Motor neuron (in vitro differentiated cells): ENCODE data around the gene NKAIN4. TPM values are rescaled to one million over a fixed set of nuclear protein-coding genes. Genes with fewer than 3 reads are reported as not detected.
A peak's percentile ranks its signal among the peaks of the same experiment; 100 is the strongest.

Experiments
- ATAC-seq, 8 experiments: fragments of 200-7000 bp; cut with Tn5 transposase; replicated peaks in 6 of 8; 2 replicates each; pipeline ENCODE4 v1.8.0; 2021; ENCODE audit warnings: mild to moderate bottlenecking in 8 of 8, moderate library complexity in 8 of 8
- H3K27ac ChIP-seq, 2 donors: fragments of 250-450 bp; sonication (Bioruptor Pico); 2 replicates each; pipeline ENCODE4 v1.9.0; 2021; ENCODE audit warnings: antibody characterized with exemption in 2 of 2, mild to moderate bottlenecking in 2 of 2, moderate library complexity in 1 of 2
- H3K4me1 ChIP-seq, 2 donors: fragments of 250-450 bp; sonication (Bioruptor Pico); replicated peaks in 1 of 2; 2 replicates each; pipeline ENCODE4 v1.6.1; 2021; ENCODE audit warnings: antibody characterized with exemption in 2 of 2, mild to moderate bottlenecking in 2 of 2, moderate library complexity in 1 of 2
- H3K4me3 ChIP-seq, 5 donors: fragments of 250-450 bp; sonication (Bioruptor Pico); 2 replicates each; pipeline ENCODE4 v1.9.0; 2021; ENCODE audit warnings: antibody characterized with exemption in 5 of 5, mild to moderate bottlenecking in 5 of 5, moderate library complexity in 4 of 5
- WGBS, 10 experiments: fragments of 450-650 bp; shearing (Covaris generic); methylation state at CpG; one replicate each; pipeline ENCODE4 v1.0.0; 2022; 5-methylcytosine and 5-hydroxymethylcytosine counted together
- in situ Hi-C, 9 experiments: fragments of 400-800 bp; cut with MboI; loops; one replicate each; pipeline ENCODE4 v1.15.0; 2021; ENCODE audit warnings: low sequenced_read_pairs in 9 of 9, low pct_unique_long_range_greater_than_20kb in 2 of 9; ENCODE audit not compliant: unreplicated experiment in 9 of 9
- total RNA-seq, 8 experiments: library from RNA; unstranded; fragments of 300-600 nt; gene quantifications; 2 replicates each; pipeline versions ENCODE4 v1.2.3 to v1.2.4, GENCODE V29; 2022

NKAIN4 gene
- total RNA-seq, 8 experiments from 2014 or later, result 0.31 to 102 (median 18.5) TPM

DNA sequence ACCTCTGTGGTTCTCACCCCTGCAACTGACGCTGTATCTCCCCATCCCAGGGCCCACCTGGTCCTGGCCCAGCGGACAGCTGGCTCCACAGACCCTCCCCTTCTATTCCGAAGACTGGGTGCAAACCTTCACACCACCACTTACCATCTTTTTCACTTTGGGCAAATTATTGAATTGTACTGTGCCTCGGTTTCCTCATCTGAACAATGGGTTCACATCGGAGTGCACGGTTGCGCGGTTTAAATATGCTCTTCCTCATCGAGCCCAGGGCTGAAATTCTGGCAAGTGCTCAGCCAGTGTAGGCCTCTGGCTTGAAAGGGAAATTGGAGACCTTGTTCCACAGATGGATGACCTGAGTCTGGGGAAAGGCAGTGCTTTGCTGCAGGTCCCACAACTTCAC, 15.5 kb upstream of the NKAIN4 start:
- H3K4me1 ChIP-seq, result peaks cover 24 to 39% of the 10 kb centered on the region in 2 donors
- H3K27ac ChIP-seq, result no peak overlapping the region
- ATAC-seq, result no peak
- H3K4me3 ChIP-seq, result no peak overlapping the region
- 83 to 100% (median 91%) methylated on average over 1 to 9 of the region's 9 CpGs; no CpG with 5 or more reads in 1 of the 10 experiments for WGBS, 10 experiments
- in situ Hi-C loops, result no loop called here

DNA sequence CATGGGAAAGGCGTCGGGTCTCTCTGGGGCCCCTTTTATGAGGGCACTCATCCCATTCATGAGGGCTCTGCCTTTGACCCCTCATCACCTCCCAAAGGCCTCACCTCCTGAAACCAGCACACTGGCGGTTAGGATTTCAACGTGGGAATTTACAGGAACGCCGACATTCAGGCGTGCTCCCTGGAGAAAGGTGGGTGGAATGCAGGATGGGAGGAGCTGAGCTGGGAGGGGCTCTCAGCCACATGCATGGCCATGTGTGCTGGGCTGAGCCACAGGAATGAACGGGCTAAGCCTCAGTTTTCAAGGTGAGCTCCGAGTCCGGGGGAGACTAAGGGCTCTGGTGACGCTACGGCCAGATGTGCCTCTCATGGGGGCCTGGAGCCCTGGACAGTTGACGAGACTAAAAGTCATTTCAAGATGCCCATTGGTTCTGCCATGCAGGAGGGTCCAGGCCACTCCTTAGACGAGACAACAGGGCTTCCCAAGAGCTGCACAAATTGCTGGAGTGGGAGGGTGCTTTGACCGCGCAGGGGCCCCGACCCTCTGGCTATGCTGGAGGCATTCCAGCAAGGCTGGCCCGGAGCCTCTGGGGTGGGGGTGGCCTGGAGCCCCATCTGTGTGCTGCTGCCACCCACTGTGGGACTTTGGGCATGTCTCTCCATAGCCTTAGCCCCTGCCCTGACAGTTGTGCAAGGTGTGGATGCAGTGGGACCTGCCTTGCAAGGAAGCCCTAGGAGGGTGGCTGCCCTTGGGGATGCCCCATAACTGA, 14.6 kb upstream of the NKAIN4 start:
- no peak overlapping the region for H3K27ac ChIP-seq
- WGBS, 10 experiments, result 0 to 83% (median 47%) methylated on average over 1 to 5 of the region's 18 CpGs; no CpG with 5 or more reads in 6 of the 10 experiments
- peak in 3 of 8 experiments; percentile 7 to 38 (median 15) for ATAC-seq
- peaks cover 28 to 45% of the 10 kb centered on the region in 2 donors for H3K4me1 ChIP-seq
- in situ Hi-C loops, result no loop called here
- H3K4me3 ChIP-seq, result no peak overlapping the region

DNA sequence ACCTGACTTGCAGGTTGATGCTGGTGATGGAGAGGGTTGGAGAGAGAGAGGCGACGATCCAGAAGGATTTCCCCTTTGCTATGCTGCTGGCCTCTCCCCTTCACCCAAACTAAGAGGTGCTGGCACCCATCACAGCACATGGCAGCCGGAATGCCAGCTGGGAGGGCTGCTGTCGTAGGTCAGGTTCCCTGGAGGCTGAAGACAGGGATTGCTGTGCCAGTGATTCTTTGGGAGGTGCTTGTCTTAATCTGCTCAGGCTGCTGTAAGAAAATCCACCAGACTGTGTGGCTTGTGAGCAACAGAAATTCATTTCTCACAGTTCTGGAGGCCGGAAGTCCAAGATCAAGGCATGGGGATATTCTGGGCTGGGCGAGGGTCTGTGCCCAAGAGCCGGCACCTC, 14.0 kb upstream of the NKAIN4 start:
- Histone ChIP-seq H3K4me3 (no peak overlapping the region), H3K27ac (no peak overlapping the region), H3K4me1 (peaks cover 24 to 41% of the 10 kb centered on the region in 2 donors)
- ATAC-seq, result peak in 1 of 8 experiments; percentile 2
- in situ Hi-C loops, result no loop called here
- 8 to 90% (median 80%) methylated on average over 1 to 5 of the region's 7 CpGs; no CpG with 5 or more reads in 7 of the 10 experiments for WGBS, 10 experiments

DNA sequence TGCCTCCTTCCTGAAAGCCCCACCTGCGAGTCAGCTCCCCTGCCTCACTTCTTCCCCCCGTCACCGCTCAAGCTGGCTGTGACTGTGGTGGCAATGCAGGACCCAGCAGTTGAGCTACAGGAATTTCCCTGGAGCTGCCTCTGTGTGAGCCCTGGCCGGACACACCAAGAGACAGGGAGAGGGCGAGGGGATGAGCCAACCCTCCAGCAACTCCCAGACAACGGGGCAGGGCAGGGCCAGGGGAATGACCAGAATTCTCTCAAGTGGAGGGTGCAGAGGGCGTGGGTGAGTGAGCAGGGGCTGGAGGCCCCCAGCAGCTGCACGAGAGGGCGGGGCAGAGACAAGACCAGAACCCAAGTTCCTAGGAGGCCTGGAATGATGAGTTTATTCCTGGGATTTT, 13.4 kb upstream of the NKAIN4 start:
- Histone ChIP-seq H3K4me1 (peaks cover 27 to 41% of the 10 kb centered on the region in 2 donors), H3K4me3 (no peak overlapping the region), H3K27ac (no peak overlapping the region)
- 17 to 100% (median 75%) methylated on average over 1 to 4 of the region's 9 CpGs; no CpG with 5 or more reads in 4 of the 10 experiments for WGBS, 10 experiments
- ATAC-seq, result peak in 7 of 8 experiments; percentile 2 to 30 (median 10)
- in situ Hi-C loops, result no loop called here

DNA sequence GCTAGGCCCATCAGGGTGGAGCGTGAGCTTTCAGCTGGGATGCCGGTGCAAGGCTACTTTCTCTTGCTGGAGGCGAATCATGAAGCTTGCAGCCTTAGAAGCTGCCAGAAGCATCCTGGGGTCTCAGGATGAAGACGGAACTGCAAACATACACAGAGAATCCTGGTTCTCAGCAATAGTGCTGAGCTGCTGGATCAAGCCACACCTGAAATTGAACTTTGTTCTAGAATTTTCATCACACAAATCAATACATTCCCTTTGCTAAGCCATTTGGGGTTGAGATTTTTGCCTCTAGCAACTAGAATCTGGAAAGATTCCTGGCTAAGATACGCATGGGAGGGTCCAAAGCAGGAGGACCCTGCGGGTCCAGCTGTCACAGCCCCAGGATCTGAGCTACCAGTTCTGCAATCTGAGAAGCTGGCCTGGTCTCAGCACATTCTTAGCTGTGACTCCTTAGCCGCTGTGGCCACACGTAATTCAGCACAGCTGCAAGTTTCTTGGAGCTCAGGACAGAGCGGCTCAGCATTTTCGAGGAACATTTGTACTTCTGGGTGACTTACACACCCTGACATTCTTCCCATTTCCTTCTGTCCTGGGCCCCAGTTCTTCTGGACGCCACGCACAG, 11.7 kb upstream of the NKAIN4 start:
- Histone ChIP-seq H3K4me1 (peaks cover 31 to 47% of the 10 kb centered on the region in 2 donors), H3K27ac (no peak overlapping the region), H3K4me3 (no peak overlapping the region)
- peak in 1 of 8 experiments; percentile 24 for ATAC-seq
- in situ Hi-C loops, result no loop called here
- 0 to 73% (median 7%) methylated on average over 1 to 10 of the region's 12 CpGs; no CpG with 5 or more reads in 3 of the 10 experiments for WGBS, 10 experiments

DNA sequence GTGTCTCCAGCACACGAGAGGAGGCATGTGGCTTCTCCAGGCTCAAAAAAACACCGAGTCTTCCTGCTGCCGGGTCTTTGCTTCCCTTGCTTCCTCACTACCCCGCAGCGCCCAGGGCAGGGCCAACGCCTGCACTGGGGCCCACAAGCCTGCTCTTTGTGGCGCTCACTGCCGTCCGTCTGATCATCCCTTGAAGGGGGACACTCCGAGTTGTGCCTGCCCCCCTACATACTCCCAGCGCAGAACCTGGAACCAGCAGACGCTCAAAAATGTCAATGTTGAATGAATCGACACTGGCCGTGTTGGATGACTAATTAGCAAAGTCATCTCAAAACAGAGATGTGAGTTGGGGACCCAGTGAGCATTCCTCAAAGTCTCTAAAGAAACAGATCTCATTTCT, 10.3 kb upstream of the NKAIN4 start:
- in situ Hi-C loops, result no loop called here
- Histone ChIP-seq H3K4me3 (no peak overlapping the region), H3K4me1 (peaks cover 46 to 61% of the 10 kb centered on the region in 2 donors), H3K27ac (peak overlapping the region in 1 of 2 donors; percentile 60)
- ATAC-seq, result peak in 5 of 8 experiments; percentile 37 to 67 (median 51)
- WGBS, 10 experiments, result 0 to 80% (median 22%) methylated on average over 1 to 11 of the region's 14 CpGs; no CpG with 5 or more reads in 3 of the 10 experiments

DNA sequence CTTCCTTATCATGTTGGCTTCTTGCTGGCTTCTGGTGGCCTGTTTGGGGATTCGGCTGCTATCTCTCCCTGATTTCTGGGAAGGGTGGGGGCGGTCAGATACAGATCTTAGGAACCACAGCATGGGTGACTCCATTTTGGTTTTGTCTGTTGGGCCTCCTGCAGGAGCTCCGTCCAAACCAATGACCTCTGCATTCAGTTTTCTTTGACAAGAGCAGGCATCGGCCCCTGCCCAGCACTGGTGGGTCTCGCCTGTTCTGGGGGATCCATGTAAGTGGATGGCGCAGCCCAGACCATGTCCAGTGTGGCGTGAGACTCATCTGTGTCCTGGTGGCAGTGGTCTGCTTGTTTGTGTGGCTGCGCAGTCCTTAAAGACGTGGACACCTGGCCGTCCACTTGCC, 9.7 kb upstream of the NKAIN4 start:
- in situ Hi-C loops, result no loop called here

DNA sequence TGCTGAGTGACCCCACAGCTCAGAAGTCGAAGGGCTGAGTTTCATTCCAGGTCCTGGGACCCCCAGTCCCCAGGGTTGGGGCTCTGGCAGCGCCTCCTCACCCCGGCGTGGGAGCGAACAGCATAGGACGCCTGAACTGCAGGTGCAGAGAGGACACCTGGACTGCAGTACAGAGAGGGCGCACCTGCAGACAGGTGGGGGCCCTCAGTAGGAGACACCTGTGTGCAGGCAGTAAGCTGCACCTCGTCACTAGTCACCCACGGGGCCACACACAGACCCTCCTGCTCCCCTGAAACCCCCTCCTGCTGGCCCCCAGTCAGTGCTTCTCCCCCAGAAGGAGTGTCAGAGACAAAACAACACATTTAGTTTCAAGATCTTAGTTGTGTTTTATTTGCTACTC, 8.6 kb upstream of the NKAIN4 start:
- Histone ChIP-seq H3K4me3 (no peak overlapping the region), H3K4me1 (peaks cover 49 to 54% of the 10 kb centered on the region in 2 donors), H3K27ac (no peak overlapping the region)
- 100% methylated on average over 1 of the region's 9 CpGs; no CpG with 5 or more reads in 8 of the 10 experiments for WGBS, 10 experiments
- ATAC-seq, result no peak
- in situ Hi-C loops, result no loop called here

More for the DNA sequence above, 9.7 kb upstream of the NKAIN4 start:
- WGBS, 10 experiments, result 20 to 95% (median 80%) methylated on average over 1 to 4 of the region's 10 CpGs; no CpG with 5 or more reads in 4 of the 10 experiments
- ATAC-seq, result no peak
- Histone ChIP-seq H3K4me1 (peaks cover 49 to 60% of the 10 kb centered on the region in 2 donors), H3K4me3 (no peak overlapping the region), H3K27ac (peak overlapping the region in 1 of 2 donors; percentile 60)

DNA sequence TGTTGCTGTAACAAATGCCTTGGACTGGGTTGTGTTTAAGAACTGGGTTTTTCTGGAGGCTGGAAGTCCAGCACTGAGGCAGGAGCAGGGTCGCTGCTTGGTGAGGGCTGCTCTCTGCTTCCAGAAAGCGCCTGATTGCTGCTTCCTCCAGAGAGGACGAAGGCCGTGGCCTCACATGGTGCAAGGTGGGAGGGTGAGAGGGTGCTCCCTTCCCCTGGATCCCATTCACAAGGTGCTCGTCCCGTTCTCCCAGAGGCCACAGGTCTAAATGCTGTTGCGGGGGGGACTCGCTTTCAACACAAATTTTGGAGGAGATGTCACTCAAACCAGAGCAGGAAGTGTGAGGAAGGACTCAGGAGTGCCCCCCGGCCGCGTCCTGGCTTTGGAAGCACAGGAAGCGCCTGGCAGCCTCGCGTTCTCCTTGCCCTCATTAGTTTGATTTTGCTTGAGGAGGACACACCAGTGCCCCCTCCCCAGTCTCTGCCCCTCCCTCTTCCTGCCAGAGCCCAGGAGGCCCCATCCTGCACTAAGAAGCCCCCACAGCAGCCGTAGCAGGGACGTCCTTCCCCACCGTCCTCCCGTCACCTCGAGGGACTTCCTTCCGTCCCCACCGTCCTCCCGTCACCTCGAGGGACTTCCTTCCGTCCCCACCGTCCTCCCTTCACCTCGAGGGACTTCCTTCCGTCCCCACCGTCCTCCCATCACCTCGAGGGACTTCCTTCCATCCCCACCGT, 7.7 kb upstream of the NKAIN4 start:
- peak overlapping the region; percentile 68 to 88 for H3K27ac ChIP-seq
- WGBS, 10 experiments, result 0 to 93% (median 0%) methylated on average over 1 to 3 of the region's 30 CpGs; no CpG with 5 or more reads in 7 of the 10 experiments
- H3K4me1 ChIP-seq, result peaks cover 44 to 48% of the 10 kb centered on the region in 2 donors
- no peak overlapping the region for H3K4me3 ChIP-seq
- peak in 1 of 8 experiments; percentile 36 for ATAC-seq
- in situ Hi-C loops, result no loop called here

DNA sequence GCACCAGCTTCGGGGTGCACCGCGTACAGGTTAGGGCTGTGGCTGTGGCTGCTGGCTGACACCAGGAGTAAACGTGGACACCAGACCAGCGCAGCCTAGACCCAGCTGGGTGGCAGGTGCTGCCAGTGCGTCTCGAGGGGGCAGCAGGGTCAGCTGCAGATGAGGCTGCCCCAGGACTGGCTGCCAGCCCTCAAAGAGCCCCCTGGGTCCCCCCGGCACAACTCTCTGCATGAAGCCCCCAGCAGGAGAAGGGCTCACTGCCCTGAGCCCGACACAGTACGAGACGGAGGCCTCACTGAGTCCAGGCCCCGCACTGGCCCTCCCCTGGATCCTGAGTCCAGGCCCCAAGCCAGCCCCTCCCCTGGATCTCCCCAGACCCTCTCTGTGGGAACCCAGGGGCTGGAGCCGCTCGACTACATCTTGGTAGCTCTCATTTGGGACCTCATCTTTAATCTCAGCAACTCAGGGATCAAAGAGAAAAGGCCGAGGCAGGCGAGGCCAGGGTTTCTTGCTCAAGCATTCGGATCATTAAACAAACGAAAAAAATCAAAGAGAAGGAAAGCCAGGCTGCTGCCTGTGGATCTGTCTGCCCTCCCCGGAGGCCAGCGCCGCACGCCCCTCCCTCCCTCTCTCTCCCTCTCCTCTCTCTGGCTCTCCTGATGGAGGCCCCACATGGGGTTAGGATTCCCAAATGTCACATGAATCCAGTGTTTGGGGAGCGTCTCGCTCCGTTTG, 7.0 kb upstream of the NKAIN4 start:
- peak; percentile 43 to 82 (median 71) for ATAC-seq
- WGBS, 10 experiments, result 0 to 20% (median 11%) methylated on average over 1 to 6 of the region's 25 CpGs; no CpG with 5 or more reads in 4 of the 10 experiments
- in situ Hi-C loops, result no loop called here
- Histone ChIP-seq H3K27ac (peak overlapping the region; percentile 68 to 88), H3K4me3 (no peak overlapping the region), H3K4me1 (peaks cover 48 to 52% of the 10 kb centered on the region in 2 donors)

DNA sequence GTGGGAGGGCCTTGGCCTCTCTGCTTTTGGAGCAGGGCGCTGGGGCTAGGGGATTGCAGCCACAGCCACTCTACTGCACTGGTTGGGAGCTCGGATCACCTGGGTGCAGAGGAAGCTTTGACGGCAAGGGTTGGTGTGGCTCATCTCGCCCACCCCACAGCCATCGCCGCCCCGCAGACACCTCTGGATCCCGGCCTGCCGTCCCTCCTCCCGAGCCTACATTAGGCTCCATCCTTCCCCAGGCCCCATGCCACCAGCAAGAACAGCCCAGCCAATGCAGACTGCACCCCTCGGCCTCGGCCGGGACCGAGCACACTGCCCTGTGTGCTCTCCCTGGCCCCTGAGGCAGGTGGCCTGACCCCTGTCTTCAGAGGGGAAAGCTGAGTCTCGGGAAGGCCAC, 6.3 kb upstream of the NKAIN4 start:
- WGBS, 10 experiments, result 79 to 80% methylated on average over 1 to 9 of the region's 15 CpGs; no CpG with 5 or more reads in 8 of the 10 experiments
- ATAC-seq, result no peak
- Histone ChIP-seq H3K4me1 (peaks cover 55 to 59% of the 10 kb centered on the region in 2 donors), H3K27ac (peak overlapping the region; percentile 68 to 88), H3K4me3 (no peak overlapping the region)
- in situ Hi-C loops, result no loop called here

DNA sequence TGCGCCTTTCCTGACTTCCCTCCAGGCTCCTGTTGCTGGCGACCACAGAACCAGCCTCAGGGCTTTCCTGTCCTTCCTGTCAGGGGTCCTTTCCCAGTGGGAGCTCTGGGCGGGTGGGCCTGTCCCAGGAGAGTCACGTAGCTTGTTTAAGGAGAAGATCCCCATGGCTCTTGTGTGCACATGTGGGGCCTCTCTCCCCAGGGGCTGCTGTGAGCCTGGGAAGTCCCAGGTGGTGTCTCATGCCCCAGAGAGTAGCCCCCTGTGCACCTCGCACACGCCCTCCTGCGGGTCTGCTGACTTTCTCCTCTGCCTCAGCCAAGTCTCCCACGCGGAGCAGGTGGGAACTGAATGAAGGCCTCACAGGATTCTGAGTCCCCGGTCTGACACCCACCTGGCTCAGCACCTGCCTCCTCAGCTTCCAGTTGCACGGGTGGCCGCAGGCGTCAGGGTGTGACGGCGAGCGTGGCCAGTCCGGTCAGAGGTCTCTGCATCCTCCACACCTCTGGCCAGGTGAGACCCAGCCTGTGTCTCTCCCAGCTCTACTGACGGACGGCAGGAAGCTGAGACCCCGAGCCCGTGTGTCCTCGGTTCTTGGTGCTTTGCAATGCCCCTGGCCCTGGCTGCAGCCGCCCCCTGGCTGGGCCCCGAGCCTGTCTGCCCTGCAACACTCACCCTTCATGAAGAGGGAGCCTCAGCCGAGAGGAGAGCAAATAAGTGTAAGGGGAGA, 5.6 kb upstream of the NKAIN4 start:
- Histone ChIP-seq H3K27ac (peak overlapping the region in 1 of 2 donors; percentile 88), H3K4me1 (peaks cover 59 to 63% of the 10 kb centered on the region in 2 donors), H3K4me3 (no peak overlapping the region)
- 20 to 98% (median 60%) methylated on average over 1 to 6 of the region's 25 CpGs; no CpG with 5 or more reads in 4 of the 10 experiments for WGBS, 10 experiments
- ATAC-seq, result no peak
- in situ Hi-C loops, result no loop called here
